Stimulated activated CD4-positive, alpha-beta T cell treated with anti-CD3 and anti-CD28 coated beads, Interleukin-1b, Interleukin-23, amount 100 ng/mL, for 4 hours (primary cell): Measurements from ENCODE around the gene METTL8.
"Not testable (repeated sequence)": the region's sequence is repeated elsewhere in the genome, so short reads cannot be mapped to it uniquely, and the experiment has no call there.

ENCODE experiments used
- DNase-seq, 2 donors: peaks; one replicate each; pipeline ENCODE4 v3.0.0-alpha.2; 2020; ENCODE audit warnings: low read depth in 2 of 2

Gene METTL8

DNA sequence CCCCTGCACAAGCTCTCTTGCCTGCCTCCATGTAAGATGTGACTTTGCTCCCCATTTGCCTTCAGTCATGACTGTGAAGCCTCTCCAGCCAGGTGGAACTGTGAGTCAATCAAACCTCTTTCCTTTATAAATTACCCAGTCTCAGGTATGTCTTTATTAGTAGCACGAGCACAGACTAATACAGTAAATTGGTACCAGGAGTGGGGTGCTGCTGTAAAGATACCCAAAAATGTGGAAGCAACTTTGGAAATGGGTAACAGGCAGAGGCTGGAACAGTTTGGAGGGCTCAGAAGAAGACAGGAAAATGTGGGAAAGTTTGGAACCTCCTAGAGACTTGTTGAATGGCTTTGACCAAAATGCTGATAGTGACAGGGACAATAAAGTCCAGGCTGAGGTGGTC is 122.2 kb downstream of the METTL8 start:
- DNase-seq = not testable (repeated sequence)

DNA sequence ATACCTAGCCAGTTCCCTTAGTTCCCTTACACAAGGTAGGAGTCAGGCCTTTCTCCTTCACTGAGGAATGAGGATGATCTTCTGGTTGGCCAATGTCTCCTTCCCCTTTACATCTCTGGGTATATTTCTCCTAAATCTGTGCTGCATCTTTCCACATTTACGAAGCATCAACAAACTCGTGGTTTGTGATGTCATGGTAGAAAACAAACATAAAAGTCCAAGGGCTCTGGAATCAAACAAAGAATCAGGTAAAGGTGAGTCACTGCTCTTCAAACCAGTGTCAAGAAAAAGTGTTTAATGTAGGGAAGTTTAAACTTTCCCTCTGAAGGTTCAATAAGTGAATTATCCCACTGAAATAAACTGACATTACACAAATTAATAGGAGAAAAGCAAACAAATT is 122.9 kb downstream of the METTL8 start:
- DNase-seq = no peak

DNA sequence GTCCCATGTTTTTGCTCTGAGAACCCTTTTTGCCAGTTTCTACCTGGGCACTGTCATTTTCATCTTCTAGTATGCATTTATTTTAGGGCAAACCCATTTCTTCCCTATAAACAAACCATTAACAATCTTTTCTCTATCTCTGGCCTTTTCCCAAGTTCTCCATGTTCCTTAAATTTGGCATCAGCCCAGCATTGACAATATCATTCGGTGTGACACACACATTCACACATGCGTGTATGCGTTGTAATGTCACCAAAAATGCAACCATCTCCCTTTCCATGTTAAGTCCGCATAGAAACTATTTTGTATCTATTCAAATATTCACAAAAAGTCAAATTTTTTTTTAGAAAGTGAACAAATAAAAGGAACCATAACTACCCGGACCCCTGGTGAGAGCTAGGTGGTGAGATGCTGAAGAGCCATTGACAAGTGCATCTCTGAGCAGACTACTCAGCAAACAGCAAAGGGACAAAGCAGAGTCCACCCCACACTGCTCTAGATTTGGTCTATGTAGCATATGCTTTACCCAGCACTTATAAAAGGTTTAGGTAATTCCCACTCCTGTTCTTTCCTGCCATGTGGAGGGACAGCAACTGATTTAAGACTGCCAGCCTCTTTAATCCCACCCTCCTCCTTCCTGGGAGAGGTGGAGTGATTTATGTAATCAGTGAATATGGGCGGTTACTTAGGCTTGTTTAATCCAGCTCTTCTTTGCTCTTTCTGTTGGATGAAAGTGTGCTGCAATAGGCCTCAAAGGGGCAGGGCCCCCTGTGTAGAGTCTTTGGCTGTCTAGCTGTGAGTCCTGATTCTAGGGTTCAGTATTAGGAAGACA is 124.1 kb downstream of the METTL8 start:
- DNase-seq = no peak

DNA sequence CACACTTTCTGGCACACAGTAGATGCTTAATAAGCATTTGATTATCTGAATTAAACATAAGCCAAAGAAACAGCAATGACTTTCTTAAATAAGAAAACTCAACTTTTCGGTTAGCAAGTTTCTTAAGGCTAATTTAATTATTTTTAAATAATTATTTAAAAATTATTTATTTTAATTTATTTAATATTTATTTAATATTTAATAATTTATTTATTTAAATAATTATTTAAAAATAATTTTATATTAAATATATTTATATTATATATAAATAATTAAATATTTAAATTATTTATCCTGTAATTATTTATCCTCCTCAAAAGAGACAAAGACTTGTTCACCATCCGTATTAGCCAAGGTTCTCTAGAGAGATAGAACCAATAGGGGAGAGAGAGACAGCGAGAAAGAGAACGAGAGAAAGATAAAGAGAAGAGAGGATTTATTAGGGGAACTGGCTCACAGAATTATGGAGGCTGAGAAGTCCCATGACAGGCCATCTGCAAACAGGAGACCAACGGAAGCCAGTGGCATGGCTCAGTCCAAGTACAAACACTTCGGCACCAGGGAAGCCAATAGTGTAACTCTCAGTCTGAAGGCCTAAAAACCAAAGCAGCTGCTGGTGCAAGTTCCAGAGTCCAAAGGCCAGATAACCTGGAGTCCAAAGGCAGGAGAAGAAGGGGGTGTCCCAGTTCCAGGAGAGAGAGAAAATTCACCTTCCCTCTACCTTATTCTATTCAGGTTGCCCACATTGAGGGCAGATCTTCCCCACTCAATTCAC is 125.3 kb downstream of the METTL8 start:
- no peak for DNase-seq

DNA sequence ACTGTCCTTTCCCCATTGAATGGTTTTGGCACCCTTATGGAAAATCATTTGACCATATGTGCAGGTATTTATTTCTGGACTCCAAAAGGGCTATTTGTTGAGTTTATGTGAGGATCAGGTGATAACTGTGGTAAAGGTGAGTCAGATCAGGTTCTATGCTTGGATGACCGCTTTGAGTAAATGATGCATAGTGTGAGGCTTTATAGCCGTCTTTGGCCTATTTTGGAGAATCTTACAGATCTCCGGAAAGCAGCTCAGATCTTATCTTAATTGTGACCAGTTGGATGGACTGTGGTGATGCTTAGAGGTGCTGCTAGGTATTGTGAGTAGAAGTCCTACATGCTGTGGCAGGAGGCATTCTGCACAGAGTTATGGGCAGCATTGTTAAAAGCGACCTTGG is 126.2 kb downstream of the METTL8 start:
- no peak for DNase-seq

DNA sequence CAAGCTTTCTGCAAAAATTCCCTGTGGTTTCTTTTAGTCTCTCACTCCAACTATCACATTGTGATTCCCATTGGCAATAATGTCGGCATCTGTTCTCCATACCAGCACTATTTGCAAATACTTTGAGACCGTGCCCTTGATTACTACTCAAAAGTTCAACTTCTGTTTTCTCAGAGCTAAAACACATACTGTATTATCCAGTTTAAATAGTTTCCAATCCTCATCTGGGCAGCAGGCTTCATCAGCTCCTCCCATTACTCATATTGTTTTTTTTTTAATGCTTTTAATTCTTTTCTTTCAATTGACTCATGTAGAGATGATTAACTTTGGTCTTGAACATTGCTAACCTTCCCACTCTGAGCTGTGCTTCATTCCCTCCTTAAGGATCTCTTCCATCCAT is 135.8 kb downstream of the METTL8 start:
- DNase-seq = no peak

DNA sequence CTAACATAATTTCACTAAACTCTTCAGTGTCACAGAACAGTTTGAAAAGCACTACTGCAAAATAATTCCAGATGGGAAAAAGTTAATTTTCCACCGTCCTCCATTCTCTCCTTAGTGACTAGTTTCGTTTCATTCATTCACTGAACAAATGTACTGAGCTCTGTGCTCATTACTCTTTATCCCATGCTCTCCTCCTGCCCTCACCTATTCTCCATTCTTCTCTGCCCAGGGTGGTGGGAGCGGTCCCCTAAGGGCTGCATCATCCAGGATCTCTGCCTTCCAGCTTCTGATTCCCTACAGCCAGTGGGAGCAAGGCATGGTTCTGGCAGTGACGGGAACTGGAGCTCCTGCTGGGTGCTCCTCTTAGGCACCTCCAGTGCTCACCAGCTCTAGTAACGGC is 139.2 kb downstream of the METTL8 start:
- no peak for DNase-seq

DNA sequence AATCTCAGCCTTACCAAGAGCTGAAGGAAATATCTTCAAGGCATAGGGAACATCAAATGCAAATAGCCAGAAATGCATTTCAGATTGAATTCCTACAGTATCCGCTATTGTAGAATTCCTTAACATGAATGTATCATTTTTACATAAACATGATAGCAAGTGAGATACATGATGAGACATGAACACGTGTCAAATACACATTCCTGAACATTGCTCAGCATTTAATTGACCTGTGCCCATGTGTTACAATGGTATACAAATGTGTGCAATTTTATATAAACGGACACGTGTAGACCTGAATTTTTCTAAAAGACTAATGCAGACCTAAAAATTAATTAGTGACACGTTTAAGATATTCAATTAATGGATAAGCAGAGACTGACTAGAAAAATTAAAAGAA is 140.1 kb downstream of the METTL8 start:
- no peak for DNase-seq

DNA sequence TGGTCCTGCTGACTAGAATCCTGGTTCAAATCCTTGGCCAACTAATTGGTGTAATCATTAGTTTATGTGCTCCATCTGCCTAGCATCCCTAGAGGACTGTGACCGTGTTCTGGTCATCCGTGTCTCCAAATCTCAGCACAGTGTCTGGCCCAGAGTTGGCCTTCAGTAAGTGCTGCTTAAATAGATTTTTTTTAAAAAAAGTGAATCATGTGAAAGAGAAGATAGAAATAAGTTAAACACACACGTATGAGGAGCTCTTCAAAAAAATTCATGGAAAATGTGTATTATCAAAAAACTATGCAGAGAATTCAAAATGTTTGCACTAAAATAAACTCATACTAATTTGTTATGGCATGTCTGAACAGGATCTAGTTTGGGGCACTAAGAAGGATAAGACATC is 143.8 kb downstream of the METTL8 start:
- DNase-seq = no peak

DNA sequence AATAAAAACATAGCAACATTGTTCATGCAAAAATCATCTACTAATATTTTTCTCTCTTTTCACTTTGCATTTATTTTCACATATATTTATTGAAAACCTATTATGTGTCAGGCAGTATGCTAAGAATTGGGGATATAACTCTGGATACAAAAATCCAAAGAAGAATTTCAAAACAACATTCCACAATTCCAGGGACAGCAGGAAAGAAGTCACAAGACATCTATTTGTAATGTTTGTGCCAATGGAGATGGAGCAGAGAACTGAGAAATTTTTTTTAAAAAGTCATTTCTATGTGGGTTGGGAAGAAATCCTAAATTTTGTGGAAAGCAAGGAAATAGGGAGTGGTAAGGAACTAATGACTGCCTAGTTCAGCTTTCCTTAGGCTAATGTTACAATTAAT is 144.5 kb downstream of the METTL8 start:
- DNase-seq = no peak

DNA sequence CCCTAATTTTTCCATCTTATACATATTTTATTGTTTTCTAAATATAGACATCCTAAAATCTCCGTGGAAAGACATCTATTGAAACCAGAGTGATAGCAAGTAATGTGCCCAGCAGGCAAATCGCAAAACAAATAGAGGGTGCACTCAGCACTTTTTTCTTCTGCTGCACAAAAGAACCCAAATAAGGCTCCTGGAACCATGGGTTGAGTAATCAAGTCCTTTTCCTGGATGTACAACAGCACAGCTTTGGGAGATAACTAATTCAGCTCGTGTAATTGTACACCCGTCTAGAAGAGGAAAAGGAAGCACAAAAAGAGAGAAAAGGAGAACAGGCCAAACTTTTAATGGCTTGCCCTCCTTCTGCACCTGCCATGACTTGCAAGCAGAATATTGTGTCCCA is 146.2 kb downstream of the METTL8 start:
- DNase-seq = no peak

DNA sequence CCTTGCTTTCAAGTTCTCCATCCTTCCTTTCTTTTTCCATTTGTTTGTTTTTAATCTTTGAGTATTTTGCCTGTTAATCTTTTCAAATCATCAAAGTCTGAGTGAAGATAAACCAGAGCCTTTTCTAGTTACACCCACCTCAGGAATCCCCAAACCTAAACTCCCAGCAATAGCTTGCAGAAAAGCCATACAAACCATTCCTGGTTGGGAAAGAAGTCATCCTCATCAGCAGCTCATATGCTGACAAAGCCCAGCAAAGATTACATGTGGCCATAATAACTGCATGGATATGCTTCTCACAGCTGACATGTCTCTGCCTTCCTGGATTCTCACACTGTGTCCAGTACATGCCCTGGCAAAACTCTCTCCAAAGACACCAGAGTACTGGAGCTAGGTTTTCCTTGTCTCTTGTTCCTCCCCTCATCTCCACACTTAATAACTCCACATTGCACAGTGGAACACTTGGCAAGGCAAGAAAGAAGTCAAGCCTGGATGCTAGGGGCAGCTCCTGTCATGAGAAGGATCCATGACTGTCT is 146.7 kb downstream of the METTL8 start:
- DNase-seq = no peak

DNA sequence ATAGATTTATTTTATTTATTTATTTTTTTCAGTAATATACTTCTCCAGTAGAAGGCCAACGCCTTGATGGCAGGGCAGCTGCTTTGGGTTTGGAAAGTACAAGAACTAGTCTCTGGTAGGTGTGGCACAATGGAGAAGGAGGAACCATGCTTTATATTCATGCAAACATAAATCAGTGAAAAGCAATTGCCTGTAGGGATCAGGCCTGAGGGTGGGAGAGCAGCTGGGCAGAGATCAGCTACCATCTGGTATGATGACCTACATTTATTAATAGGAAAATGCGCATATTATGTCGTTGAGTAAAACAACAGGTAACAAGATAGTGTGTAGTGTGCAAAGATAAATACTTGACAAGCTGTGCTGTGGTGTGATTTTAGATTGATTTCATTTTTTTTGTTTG is 152.7 kb downstream of the METTL8 start:
- no peak for DNase-seq

DNA sequence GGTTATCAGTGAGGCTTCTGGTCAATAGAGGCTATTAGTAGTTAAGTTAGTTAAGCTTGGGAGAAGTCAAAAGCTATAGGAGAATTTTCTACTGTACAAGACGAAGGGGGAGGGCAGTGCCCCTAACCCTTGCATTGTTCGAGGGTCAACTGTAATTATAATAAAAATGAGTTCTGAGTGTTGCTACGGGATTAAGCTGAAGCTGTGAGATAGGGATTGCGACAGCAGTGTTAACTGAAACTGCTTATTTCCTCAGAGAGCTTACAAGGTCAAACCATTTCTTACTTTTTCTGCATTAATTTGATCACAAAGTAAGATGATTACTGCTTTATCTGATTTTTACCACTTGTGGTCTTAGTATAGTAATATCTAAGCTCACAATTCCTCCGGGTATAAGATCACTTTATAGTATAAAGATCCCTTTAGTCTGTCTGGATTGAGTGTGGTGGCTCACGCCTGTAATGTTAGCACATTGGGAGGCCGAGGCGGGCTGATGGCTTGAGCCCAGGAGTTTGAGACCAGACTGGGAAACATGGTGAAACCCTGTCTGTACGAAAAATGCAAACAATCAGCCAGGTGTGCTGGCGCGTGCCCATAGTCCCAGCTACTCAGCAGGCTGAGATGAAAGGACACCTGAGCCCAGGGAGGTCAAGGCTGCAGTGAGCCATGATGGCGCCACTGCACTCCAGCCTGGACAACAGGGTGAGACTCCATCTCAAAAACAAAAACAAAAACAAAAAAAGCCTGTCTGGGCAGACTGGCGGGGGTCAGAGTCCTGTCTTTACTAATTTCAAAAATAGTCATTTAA is 153.6 kb downstream of the METTL8 start:
- no peak for DNase-seq

DNA sequence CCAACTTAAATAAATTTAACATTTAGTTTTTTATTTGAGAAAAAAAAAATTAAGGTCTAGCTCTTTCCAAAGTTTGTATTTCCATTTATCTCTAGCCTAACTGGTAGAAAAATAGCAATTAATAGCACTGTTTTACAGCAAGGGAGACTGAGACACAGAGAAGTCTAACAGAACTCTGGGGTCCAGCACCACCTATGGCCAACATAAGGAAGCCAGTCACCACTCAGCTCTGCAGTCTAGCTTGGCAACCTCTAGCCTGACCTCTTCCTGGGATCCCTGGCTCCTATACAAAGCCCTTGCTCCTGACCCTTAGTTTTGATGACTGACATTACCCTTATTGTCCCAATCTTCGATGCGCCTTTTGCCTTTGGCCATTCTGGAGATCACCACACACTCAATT is 159.0 kb downstream of the METTL8 start:
- no peak for DNase-seq

DNA sequence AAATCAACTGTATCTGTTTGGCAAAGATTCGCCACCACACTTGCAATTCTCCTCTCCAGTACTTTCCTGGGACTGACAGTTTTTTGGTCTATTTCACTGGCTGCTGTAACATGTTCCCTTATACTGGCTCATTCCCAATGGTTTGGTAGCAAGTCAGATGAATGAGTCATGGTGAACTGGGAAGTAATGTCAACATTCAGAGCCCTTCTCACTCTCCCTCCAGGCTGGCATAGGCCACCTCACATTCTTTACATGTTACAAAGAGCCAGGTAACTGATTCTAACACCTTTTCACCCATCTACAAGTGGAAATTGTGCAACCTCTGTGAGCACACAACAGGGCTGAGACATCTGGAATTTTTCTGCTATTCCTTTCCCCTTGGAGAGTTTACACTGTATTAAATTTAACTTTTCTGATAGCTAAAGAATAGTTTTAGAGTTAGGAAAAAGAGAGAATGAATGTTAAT is 161.8 kb downstream of the METTL8 start:
- no peak for DNase-seq

DNA sequence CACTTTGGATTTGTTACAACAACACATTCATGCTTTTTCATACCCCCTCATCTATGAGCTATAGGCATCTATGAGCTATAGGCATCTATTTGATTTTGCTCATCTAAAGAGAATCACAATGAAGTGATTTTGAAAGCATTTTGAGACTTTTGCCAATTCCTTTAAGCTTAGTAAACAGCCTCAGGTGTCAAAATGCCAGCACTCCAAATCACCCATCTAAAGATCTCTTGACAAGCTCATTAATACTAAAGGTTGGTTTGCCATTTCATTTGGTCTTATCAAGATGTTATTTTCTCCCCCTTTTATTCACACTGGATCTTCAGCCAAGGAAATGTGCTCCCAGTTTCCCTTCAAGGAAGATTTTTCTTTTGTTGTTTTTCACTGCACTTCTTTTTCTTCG is 162.4 kb downstream of the METTL8 start:
- no peak for DNase-seq

DNA sequence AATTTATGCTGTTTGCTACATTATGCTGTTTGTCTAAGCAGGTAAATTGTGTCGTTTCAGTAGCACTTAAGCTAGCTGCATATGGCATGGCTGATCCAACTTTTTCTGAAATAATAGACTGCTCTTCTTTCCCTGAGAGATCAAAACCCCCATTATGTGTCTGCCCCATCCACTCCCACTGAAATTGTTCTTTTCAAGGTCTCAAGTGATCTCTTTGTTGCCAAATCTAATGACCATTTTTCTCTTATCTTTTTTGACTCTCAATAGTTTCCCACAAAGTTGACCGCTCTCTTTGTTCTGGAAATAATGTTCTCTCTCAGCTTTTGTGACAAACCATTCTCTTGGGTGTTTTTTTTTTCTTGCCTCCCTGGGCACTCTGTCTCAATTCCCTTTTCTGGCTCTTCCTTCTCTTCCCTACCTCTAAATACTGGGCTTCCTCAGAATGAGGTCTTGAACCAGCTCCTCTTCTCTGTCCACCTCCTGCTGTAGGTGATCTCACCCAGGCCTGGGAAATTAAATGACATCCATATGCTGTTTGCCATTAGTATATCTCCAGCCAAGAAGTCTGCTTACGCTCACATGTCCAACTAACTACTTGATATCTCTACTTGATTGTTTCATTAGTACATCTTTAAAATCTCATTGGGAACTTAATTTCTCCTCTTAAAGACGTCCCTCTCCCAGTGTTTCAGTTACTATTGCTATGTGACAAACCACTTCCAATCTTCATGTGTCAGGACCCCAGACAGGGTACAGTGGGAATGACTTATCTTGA is 165.7 kb downstream of the METTL8 start:
- DNase-seq = no peak
